IMR-90 (cell line): ENCODE results near the gene GRID1. TPM values are rescaled to one million over a fixed set of nuclear protein-coding genes. Genes with fewer than 3 reads are reported as not detected.

Experiments
- ATAC-seq: fragments of 200-7000 bp; cut with Tn5 transposase; 2 replicates; pipeline ENCODE4 v1.9.1; 2020; ENCODE audit warnings: low read depth, mild to moderate bottlenecking, moderate library complexity
- BruUV-seq: library from RNA; stranded (reverse); fragments of 400-500 nt; replicated peaks from 2 replicates; lab custom pipeline; 2021; lab: Mats Ljungman, UMichigan
- CTCF ChIA-PET: fragments of 300-600 bp; formaldehyde crosslinking; extraction: SDS; loops from one replicate; lab custom pipeline; 2021; ENCODE audit warnings: antibody characterized with exemption; lab: Yijun Ruan, JAX
- POLR2A ChIA-PET: fragments of 300-600 bp; sonication (Branson Sonifier 250); formaldehyde crosslinking; loops from one replicate; lab custom pipeline; 2022; ENCODE audit warnings: antibody characterized with exemption; ENCODE audit not compliant: unreplicated experiment; lab: Charles Lee
- DNase-seq: peaks from one replicate; pipeline ENCODE4 v3.0.0; 2013
- H2AFZ ChIP-seq: replicated peaks from 2 replicates; pipeline ENCODE3; 2013; ENCODE audit warnings: low read length, mild to moderate bottlenecking; ENCODE audit not compliant: poor library complexity
- H2AK5ac ChIP-seq: 2 replicates; pipeline ENCODE4 v1.6.1; 2013; ENCODE audit warnings: low read depth, low read length, inconsistent platforms
- H2AK9ac ChIP-seq: replicated peaks from 2 replicates; pipeline ENCODE3; 2013; ENCODE audit warnings: mild to moderate bottlenecking, low read depth, low read length, moderate library complexity; ENCODE audit not compliant: poor library complexity
- H2BK120ac ChIP-seq: 2 replicates; pipeline ENCODE4 v1.6.1; 2013; ENCODE audit warnings: low read depth, low read length, inconsistent platforms
- H2BK15ac ChIP-seq: 3 replicates; pipeline ENCODE4 v1.6.1; 2013; ENCODE audit warnings: low read depth, low read length, inconsistent platforms
- H2BK20ac ChIP-seq: 2 replicates; pipeline ENCODE4 v1.6.1; 2013; ENCODE audit warnings: low read depth, mild to moderate bottlenecking, inconsistent platforms, low read length, moderate library complexity
- H2BK5ac ChIP-seq: 2 replicates; pipeline ENCODE4 v1.6.1; 2013; ENCODE audit warnings: mild to moderate bottlenecking, low read depth, low read length, inconsistent platforms; ENCODE audit not compliant: poor library complexity, severe bottlenecking
- H3K14ac ChIP-seq: replicated peaks from 2 replicates; pipeline ENCODE4 v1.6.1; 2013; ENCODE audit warnings: low read depth, low read length, inconsistent platforms
- H3K18ac ChIP-seq: 2 replicates; pipeline ENCODE4 v1.6.1; 2013; ENCODE audit warnings: low read depth, low read length, control low read depth
- H3K23ac ChIP-seq: 2 replicates; pipeline ENCODE4 v1.6.1; 2013; ENCODE audit warnings: low read depth, low read length, inconsistent platforms
- H3K27ac ChIP-seq: 2 replicates; pipeline ENCODE4 v1.5.1; 2013; ENCODE audit warnings: mild to moderate bottlenecking, control low read depth, low read length; ENCODE audit not compliant: insufficient read depth
- H3K27me3 ChIP-seq: 2 replicates; pipeline ENCODE4 v1.6.1; 2013; ENCODE audit warnings: low read length; ENCODE audit not compliant: control insufficient read depth, insufficient read depth
- H3K36me3 ChIP-seq: 2 replicates; pipeline ENCODE4 v1.6.1; 2013; ENCODE audit warnings: low read length, mixed read lengths; ENCODE audit not compliant: control insufficient read depth, insufficient read depth
- H3K4ac ChIP-seq: 2 replicates; pipeline ENCODE4 v1.6.1; 2013; ENCODE audit warnings: low read depth, low read length, inconsistent platforms
- H3K4me1 ChIP-seq: 2 replicates; pipeline ENCODE4 v1.6.1; 2013; ENCODE audit warnings: low read length, mixed read lengths; ENCODE audit not compliant: control insufficient read depth, insufficient read depth
- H3K4me2 ChIP-seq: 2 replicates; pipeline ENCODE4 v1.6.1; 2013; ENCODE audit warnings: low read depth, mild to moderate bottlenecking, control low read depth, low read length, moderate library complexity
- H3K4me3 ChIP-seq: 2 replicates; pipeline ENCODE4 v1.5.1; 2013; ENCODE audit warnings: low read depth, mild to moderate bottlenecking, control low read depth, low read length, moderate library complexity; ENCODE audit not compliant: insufficient read depth
- H3K56ac ChIP-seq: 2 replicates; pipeline ENCODE4 v1.6.1; 2013; ENCODE audit warnings: low read length, inconsistent platforms; ENCODE audit not compliant: insufficient read depth; ENCODE audit errors: extremely low read depth
- H3K79me1 ChIP-seq, 2 experiments: 2 replicates each; pipeline ENCODE4 v1.6.1; 2013; ENCODE audit warnings: low read length in 2 of 2, inconsistent platforms in 1 of 2, low read depth in 1 of 2
- H3K9ac ChIP-seq: 2 replicates; pipeline ENCODE4 v1.6.1; 2013; ENCODE audit warnings: low read depth, low read length, control low read depth
- H3K9me1 ChIP-seq: 2 replicates; pipeline ENCODE4 v1.6.1; 2013; ENCODE audit warnings: low read length, inconsistent platforms; ENCODE audit not compliant: insufficient read depth
- H3K9me3 ChIP-seq: 2 replicates; pipeline ENCODE4 v1.6.1; 2013; ENCODE audit warnings: low read length; ENCODE audit not compliant: control insufficient read depth, insufficient read depth
- H4K20me1 ChIP-seq: 2 replicates; pipeline ENCODE4 v1.6.1; 2013; ENCODE audit warnings: low read length, inconsistent platforms; ENCODE audit not compliant: insufficient read depth
- H4K5ac ChIP-seq: 2 replicates; pipeline ENCODE4 v1.6.1; 2013; ENCODE audit warnings: mild to moderate bottlenecking, low read depth, low read length, control low read depth
- H4K8ac ChIP-seq, 2 experiments: 2 replicates each; pipeline ENCODE4 v1.6.1; 2013; ENCODE audit warnings: low read depth in 2 of 2, low read length in 2 of 2, control low read depth in 1 of 2, inconsistent platforms in 1 of 2
- H4K91ac ChIP-seq: 2 replicates; pipeline ENCODE4 v1.6.1; 2013; ENCODE audit warnings: low read depth, low read length, inconsistent platforms; ENCODE audit not compliant: insufficient read depth
- BHLHE40 ChIP-seq: fragments of 150-350 bp; IDR thresholded peaks from 2 replicates; pipeline ENCODE4 v1.6.1; 2016; ENCODE audit warnings: mild to moderate bottlenecking, low read depth, low read length
- CEBPB ChIP-seq: IDR thresholded peaks from 2 replicates; pipeline ENCODE4 v1.6.1; 2012; ENCODE audit warnings: low read depth, low read length, improper control_type of control experiment
- CHD1 ChIP-seq: IDR thresholded peaks from 2 replicates; pipeline ENCODE4 v1.6.1; 2012; ENCODE audit warnings: low read depth, low read length, improper control_type of control experiment
- FOS ChIP-seq: fragments of 150-350 bp; IDR thresholded peaks from 2 replicates; pipeline ENCODE4 v1.6.1; 2016; ENCODE audit warnings: low read depth, low read length
- MAFK ChIP-seq: IDR thresholded peaks from 2 replicates; pipeline ENCODE4 v1.6.1; 2012; ENCODE audit warnings: low read depth, low read length, improper control_type of control experiment
- MAZ ChIP-seq: IDR thresholded peaks from 2 replicates; pipeline ENCODE4 v1.6.1; 2012; ENCODE audit warnings: low read depth, mild to moderate bottlenecking, low read length, improper control_type of control experiment, moderate library complexity, borderline replicate concordance
- MXI1 ChIP-seq: IDR thresholded peaks from 2 replicates; pipeline ENCODE4 v1.6.1; 2012; ENCODE audit warnings: low read depth, mild to moderate bottlenecking, low read length, moderate library complexity, borderline replicate concordance
- NFE2L2 ChIP-seq: fragments of 150-350 bp; IDR thresholded peaks from 2 replicates; pipeline ENCODE4 v1.6.1; 2016; ENCODE audit warnings: low read depth, mild to moderate bottlenecking, low read length
- POLR2A ChIP-seq: IDR thresholded peaks from 2 replicates; pipeline ENCODE4 v1.6.1; 2012; ENCODE audit warnings: mild to moderate bottlenecking, low read depth, low read length
- RAD21 ChIP-seq: IDR thresholded peaks from 2 replicates; pipeline ENCODE4 v1.6.1; 2012; ENCODE audit warnings: low read length, improper control_type of control experiment
- RCOR1 ChIP-seq: IDR thresholded peaks from 2 replicates; pipeline ENCODE4 v1.6.1; 2012; ENCODE audit warnings: mild to moderate bottlenecking, low read length, improper control_type of control experiment; ENCODE audit not compliant: insufficient replicate concordance
- RFX5 ChIP-seq: IDR thresholded peaks from 2 replicates; pipeline ENCODE4 v1.8.0; 2012; ENCODE audit warnings: low read depth, mild to moderate bottlenecking, low read length, moderate library complexity
- SMC3 ChIP-seq: fragments of 150-350 bp; IDR thresholded peaks from 2 replicates; pipeline ENCODE4 v1.6.1; 2016; ENCODE audit warnings: low read depth, mild to moderate bottlenecking, antibody characterized with exemption, low read length, moderate library complexity
- USF2 ChIP-seq: fragments of 150-350 bp; IDR thresholded peaks from 2 replicates; pipeline ENCODE4 v1.6.1; 2017; ENCODE audit warnings: mild to moderate bottlenecking, antibody characterized with exemption, low read length, low read depth
- WGBS, 2 experiments: methylation state at CpG; one replicate each; pipeline versions ENCODE4 v1.1.5 to v1.1.7; 2013; ENCODE audit warnings: missing lambda C conversion rate in 2 of 2; ENCODE audit not compliant: insufficient read length in 1 of 2; ENCODE audit errors: extremely low coverage in 2 of 2; 5-methylcytosine and 5-hydroxymethylcytosine counted together
- dilution Hi-C: fragments of 300-500 bp; cut with HindIII; formaldehyde crosslinking; loops from one replicate; pipeline ENCODE4 v1.14.3; 2018; ENCODE audit warnings: low sequenced_read_pairs; ENCODE audit not compliant: unreplicated experiment
- in situ Hi-C: fragments of 300-500 bp; cut with MboI; formaldehyde crosslinking; loops from 3 replicates; pipeline ENCODE4 v1.14.3; 2019; ENCODE audit warnings: low sequenced_read_pairs, inconsistent platforms, mixed read lengths
- intact Hi-C: fragments of 100-400 bp; cut with micrococcal nuclease; formaldehyde crosslinking; loops from 2 replicates; pipeline ENCODE4 v1.10.0; 2022
- polyA plus RNA-seq, 3 experiments: library from polyadenylated mRNA; depleted of rRNA; stranded (reverse); fragments of >200 nt; gene quantifications; 2 replicates each; pipeline ENCODE4 v1.2.3, GENCODE V29; 2012; ENCODE audit warnings: low replicate concordance in 1 of 3
- total RNA-seq: library from RNA; depleted of rRNA; stranded (reverse); fragments of >200 nt; gene quantifications from 2 replicates; pipeline ENCODE4 v1.2.3, GENCODE V29; 2012
- TF ChIP-seq, protein P1 (sequence below): conservative IDR thresholded peaks from 2 replicates; pipeline ENCODE4 v1.5.1; 2012; ENCODE audit warnings: mild to moderate bottlenecking, low read depth, low read length, improper control_type of control experiment
- TF ChIP-seq, protein P2 (sequence below): fragments of 150-350 bp; IDR thresholded peaks from 2 replicates; pipeline ENCODE4 v1.6.1; 2016; ENCODE audit warnings: low read depth, mild to moderate bottlenecking, low read length, moderate library complexity, borderline replicate concordance

Gene GRID1
- total and polyA plus RNA-seq, 2 of the 4 experiments (the other 2 are of a cell fraction), result not detected

GRCh38 chr10:86071145-86071544, 295.4 kb downstream of the GRID1 start:
- TF ChIP-seq, protein P1, sequence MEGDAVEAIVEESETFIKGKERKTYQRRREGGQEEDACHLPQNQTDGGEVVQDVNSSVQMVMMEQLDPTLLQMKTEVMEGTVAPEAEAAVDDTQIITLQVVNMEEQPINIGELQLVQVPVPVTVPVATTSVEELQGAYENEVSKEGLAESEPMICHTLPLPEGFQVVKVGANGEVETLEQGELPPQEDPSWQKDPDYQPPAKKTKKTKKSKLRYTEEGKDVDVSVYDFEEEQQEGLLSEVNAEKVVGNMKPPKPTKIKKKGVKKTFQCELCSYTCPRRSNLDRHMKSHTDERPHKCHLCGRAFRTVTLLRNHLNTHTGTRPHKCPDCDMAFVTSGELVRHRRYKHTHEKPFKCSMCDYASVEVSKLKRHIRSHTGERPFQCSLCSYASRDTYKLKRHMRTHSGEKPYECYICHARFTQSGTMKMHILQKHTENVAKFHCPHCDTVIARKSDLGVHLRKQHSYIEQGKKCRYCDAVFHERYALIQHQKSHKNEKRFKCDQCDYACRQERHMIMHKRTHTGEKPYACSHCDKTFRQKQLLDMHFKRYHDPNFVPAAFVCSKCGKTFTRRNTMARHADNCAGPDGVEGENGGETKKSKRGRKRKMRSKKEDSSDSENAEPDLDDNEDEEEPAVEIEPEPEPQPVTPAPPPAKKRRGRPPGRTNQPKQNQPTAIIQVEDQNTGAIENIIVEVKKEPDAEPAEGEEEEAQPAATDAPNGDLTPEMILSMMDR, result no peak
- no peak for TF ChIP-seq BHLHE40
- TF ChIP-seq CEBPB, result no peak
- no peak for TF ChIP-seq MAFK
- TF ChIP-seq, protein P2, sequence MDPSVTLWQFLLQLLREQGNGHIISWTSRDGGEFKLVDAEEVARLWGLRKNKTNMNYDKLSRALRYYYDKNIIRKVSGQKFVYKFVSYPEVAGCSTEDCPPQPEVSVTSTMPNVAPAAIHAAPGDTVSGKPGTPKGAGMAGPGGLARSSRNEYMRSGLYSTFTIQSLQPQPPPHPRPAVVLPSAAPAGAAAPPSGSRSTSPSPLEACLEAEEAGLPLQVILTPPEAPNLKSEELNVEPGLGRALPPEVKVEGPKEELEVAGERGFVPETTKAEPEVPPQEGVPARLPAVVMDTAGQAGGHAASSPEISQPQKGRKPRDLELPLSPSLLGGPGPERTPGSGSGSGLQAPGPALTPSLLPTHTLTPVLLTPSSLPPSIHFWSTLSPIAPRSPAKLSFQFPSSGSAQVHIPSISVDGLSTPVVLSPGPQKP, result no peak
- no peak for TF ChIP-seq MXI1
- no peak for TF ChIP-seq POLR2A
- TF ChIP-seq USF2, result no peak
- no peak for TF ChIP-seq NFE2L2
- no peak for TF ChIP-seq FOS
- no peak for TF ChIP-seq RAD21
- TF ChIP-seq SMC3, result no peak
- TF ChIP-seq CHD1, result no peak
- TF ChIP-seq RFX5, result no peak
- no peak for TF ChIP-seq MAZ
- no peak for TF ChIP-seq RCOR1

More at GRCh38 chr10:86071145-86071544, 295.4 kb downstream of the GRID1 start:
- Histone ChIP-seq H3K9me1 (no peaks in the 10 kb centered on the region), H2AFZ (no peak overlapping the region), H3K36me3 (no peaks in the 10 kb centered on the region), H2BK5ac (no peak overlapping the region), H3K4me1 (no peaks in the 10 kb centered on the region), H2BK120ac (no peak overlapping the region), H2BK20ac (no peak overlapping the region), H2AK9ac (no peak overlapping the region), H3K18ac (no peak overlapping the region), H2BK15ac (no peak overlapping the region), H3K4ac (no peak overlapping the region), H3K4me3 (no peak overlapping the region), H4K5ac (no peak overlapping the region), H3K56ac (no peak overlapping the region), H4K91ac (no peak overlapping the region), H3K4me2 (no peak overlapping the region), H3K27ac (no peak overlapping the region), H3K9me3 (peaks cover 2% of the 10 kb centered on the region; the same call in 1 of the 2 replicates), H3K9ac (no peak overlapping the region), H2AK5ac (no peak overlapping the region), H3K79me1 (no peaks in the 10 kb centered on the region), H3K14ac (no peak overlapping the region), H4K20me1 (no peaks in the 10 kb centered on the region), H3K23ac (no peak overlapping the region), H4K8ac (no peak overlapping the region), H3K27me3 (no peaks in the 10 kb centered on the region)
- in situ Hi-C loops, result no loop called here
- dilution Hi-C loops, result no loop called here
- CTCF ChIA-PET, result no interaction called here
- BruUV-seq, result no TSS peak
- no peak for ATAC-seq
- POLR2A ChIA-PET, result no interaction called here
- WGBS, 2 experiments, result 25% methylated on average over 1 of the region's 5 CpGs; no CpG with 5 or more reads in 1 of the 2 experiments
- DNase-seq, result no peak
- intact Hi-C loops, result no loop called here
